SHP77 (cell line): ENCODE data around the gene PHLPP2.

Experiments used
- DNase-seq, 2 experiments: peaks; one replicate each; lab custom pipeline; 2025; lab: John Stamatoyannopoulos, UW

The PHLPP2 gene, protein sequence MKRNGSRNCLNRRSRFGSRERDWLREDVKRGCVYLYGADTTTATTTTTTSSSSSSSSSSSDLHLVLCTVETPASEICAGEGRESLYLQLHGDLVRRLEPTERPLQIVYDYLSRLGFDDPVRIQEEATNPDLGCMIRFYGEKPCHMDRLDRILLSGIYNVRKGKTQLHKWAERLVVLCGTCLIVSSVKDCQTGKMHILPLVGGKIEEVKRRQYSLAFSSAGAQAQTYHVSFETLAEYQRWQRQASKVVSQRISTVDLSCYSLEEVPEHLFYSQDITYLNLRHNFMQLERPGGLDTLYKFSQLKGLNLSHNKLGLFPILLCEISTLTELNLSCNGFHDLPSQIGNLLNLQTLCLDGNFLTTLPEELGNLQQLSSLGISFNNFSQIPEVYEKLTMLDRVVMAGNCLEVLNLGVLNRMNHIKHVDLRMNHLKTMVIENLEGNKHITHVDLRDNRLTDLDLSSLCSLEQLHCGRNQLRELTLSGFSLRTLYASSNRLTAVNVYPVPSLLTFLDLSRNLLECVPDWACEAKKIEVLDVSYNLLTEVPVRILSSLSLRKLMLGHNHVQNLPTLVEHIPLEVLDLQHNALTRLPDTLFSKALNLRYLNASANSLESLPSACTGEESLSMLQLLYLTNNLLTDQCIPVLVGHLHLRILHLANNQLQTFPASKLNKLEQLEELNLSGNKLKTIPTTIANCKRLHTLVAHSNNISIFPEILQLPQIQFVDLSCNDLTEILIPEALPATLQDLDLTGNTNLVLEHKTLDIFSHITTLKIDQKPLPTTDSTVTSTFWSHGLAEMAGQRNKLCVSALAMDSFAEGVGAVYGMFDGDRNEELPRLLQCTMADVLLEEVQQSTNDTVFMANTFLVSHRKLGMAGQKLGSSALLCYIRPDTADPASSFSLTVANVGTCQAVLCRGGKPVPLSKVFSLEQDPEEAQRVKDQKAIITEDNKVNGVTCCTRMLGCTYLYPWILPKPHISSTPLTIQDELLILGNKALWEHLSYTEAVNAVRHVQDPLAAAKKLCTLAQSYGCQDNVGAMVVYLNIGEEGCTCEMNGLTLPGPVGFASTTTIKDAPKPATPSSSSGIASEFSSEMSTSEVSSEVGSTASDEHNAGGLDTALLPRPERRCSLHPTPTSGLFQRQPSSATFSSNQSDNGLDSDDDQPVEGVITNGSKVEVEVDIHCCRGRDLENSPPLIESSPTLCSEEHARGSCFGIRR (N-terminal part only)

GRCh38 chr16:71724320-71724751 lies at the start of gene PHLPP2:
Gene PHLPP2, minus strand, starts transcription at chr16:71724701. Its CDS starts 9,906 bp downstream, at chr16:71714795.
- DNase-seq = no peak

DNA sequence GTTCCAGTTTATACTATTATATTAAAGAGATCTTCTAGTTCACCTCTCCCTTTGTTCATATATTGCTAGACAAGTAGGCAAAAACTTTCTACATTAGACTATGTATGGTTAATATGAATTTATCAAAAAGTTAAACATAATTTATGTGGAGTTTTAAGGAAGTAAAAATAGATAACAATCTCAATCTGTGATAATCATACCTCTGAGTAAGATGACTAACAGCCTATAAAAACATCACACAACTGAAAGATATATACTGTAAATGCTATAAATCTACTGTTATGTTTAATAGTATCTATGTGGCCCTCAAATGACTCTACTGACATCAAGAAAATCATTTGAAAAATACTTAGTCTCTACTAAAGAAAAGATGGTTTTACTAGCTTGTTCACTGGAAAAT lies 47.1 kb upstream of the PHLPP2 start:
- DNase-seq = no peak

- DNase-seq = no peak
Observed at GRCh38 chr16:71769222-71769621, 44.7 kb upstream of the PHLPP2 start.

- DNase-seq = no peak
Observed at GRCh38 chr16:71767060-71767900, 42.8 kb upstream of the PHLPP2 start.

GRCh38 chr16:71762186-71762585 lies 37.7 kb upstream of the PHLPP2 start:
- DNase-seq = no peak

DNA sequence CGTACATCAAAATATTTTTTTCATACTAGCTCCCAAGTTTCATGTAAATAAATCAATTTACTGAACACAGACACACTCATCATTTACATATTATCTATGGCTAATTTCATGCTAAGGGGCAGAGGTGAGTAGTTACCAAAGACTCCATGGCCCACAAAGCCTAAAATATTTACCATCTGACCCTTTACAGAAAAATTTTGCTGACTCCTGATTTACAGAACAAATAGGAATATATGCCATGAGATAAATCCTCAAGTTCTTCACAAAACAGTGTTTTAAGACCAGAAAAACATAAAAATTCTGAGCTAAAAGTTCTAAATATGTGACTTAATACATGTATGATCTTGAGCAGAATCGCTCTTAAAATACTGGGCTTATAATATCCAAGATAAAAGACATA lies 36.6 kb upstream of the PHLPP2 start:
- no peak for DNase-seq

- DNase-seq = no peak
Observed at GRCh38 chr16:71758293-71758760, 33.8 kb upstream of the PHLPP2 start.

DNA sequence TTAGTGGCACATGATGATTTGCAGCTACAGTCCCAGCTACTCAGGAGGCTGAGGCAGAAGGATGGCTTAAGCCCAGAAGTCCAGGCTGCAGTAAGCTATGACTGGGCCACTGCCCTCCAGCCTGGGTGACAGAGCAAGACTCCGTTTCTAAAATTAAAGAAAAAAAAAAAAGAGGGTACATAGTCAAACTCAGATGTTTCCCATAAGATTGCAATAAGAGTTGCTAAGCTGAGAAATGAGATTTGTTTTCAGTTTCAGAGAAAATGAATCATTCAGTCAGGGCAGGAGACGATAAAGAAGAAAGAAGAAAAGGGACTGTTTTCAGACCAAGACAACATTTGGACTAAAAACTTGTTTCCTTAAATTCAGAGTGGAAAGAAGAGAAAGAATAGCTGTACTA lies 30.2 kb upstream of the PHLPP2 start:
- DNase-seq = no peak

DNA sequence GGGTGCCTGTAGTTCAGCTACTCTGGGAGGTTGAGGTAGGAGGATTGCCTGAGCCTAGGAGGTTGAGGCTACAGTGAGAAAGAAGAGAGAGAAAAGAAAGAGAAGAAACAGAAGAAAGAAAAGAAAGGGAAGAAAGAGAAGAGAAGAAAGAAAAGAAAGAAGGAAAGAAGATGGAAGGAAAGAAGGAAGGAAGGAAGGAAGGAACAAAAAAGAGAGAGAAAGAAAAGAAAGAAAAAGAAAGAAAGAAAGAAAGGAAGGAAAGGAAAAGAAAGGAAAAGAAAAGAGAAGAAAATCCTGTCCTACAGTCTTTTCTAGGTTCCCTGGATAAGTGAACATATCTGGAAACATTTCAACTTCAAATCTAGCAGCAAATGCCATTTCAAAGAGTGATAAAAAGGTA lies 29.6 kb upstream of the PHLPP2 start:
- no peak for DNase-seq

- DNase-seq = no peak
Observed at GRCh38 chr16:71748226-71748625, 23.7 kb upstream of the PHLPP2 start.

DNA sequence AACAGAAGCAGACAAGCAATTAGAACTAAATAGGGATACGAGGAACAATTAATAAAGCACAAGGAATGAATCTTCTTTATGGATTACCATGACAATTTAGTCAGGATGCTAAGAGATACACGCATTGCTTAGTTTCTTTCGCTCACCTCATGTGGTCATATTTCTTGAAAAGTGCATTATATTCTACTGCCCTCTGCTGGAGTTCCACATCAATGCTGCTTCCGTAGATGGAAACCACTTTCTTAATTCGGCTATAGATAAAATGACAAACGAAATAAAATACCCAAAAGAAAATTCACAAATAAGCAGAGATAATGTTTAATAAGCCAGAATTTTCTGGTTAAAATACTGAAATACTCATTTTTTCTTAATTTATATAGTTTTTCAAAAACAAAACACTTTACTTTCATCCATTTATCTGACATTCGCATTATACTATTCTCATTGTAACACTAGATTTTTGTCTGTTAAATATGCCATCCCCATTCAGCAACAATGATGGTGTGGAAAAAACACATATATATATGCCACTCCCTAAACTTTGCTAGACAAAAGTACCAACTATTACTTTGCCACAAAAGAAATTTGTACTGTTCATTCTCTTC lies 22.0 kb upstream of the PHLPP2 start:
- DNase-seq = peak in 1 of 2 experiments; percentile 16

GRCh38 chr16:71738855-71739254 lies 14.4 kb upstream of the PHLPP2 start:
- no peak for DNase-seq

DNA sequence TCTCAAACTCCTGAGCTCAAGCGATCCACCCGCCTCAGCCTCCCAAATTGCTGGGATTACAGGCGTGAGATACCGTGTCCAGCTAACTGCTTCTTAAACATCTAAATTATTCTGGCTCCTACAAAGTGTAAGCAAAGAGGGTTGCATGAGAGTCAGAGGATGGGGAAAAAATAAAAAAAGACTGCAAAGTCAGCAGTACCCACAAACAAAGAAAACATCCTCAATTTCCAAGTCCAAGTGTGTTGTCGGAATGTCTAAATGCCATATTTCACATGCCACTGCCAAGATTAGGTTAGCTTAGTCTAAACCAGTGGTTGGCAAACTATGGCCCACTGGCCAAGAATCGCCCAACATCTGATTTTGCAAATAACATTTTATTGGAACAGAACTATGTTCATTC lies 13.0 kb upstream of the PHLPP2 start:
- no peak for DNase-seq

- DNase-seq = no peak
Observed at GRCh38 chr16:71734511-71734910, 10.0 kb upstream of the PHLPP2 start.

GRCh38 chr16:71732587-71732986 lies 8.1 kb upstream of the PHLPP2 start:
- DNase-seq = no peak

- DNase-seq = no peak
Observed at GRCh38 chr16:71727551-71728324, 3.2 kb upstream of the PHLPP2 start.

DNA sequence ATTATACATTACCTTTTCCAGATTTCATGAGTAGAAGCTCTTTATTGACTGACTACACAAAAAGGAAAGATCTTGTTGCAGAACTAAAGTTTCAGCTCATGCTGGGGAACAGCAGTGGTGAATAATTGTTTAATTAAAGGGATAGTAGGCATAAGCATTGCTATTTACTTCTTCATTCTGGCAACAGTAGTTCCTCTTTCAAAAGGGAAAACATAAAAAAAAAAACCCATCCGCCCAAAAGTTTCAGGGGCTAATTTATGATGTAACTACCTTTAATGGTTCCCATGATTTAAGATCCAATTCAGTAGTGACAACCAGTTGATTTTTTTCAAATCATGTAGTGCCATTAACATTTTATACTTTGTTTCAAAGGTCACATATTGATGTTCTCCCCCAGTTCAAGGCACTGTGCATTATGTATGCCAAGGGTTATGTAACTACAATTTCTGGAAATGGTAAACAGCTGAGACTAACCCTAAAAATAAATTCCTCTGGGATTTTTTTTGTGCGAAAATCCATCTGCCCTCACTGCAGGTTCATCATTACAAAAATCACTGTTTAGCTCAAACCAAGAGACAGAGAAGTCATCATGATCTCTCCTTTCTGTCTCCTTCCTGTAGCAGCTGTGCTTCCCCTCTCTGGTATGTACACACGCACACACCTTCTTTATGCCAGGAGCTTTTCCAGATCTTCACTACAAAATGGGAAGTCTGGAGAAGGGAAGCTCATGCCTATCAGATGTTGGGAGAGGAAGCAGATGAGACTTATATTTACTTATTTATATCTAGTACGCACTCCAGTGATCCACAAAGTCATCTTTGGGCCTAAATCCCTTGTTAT lies 2.2 kb upstream of the PHLPP2 start:
- no peak for DNase-seq

GRCh38 chr16:71723537-71724319 lies 773 bp downstream of the PHLPP2 start:
- peak; percentile 59 to 77 for DNase-seq
